Body of pancreas (tissue), 4 donors: ENCODE data around the gene LETMD1.

Experiments used
- POLR2A ChIP-seq, 3 donors: fragments of 450-650 bp; IDR thresholded peaks; one replicate each; pipeline ENCODE4 v1.6.1; 2016; ENCODE audit warnings: antibody characterized with exemption in 3 of 3, mild to moderate bottlenecking in 2 of 3
- TF ChIP-seq, protein P1 (sequence below), 7 experiments: fragments of 450-650 bp in 4 of 7; fragments of 200-600 bp in 3 of 7; sonication (generic) in 3 of 7; IDR thresholded peaks; one replicate each; pipeline ENCODE4 v1.5.1; 2016 to 2019; ENCODE audit warnings: antibody characterized with exemption in 7 of 7

DNA sequence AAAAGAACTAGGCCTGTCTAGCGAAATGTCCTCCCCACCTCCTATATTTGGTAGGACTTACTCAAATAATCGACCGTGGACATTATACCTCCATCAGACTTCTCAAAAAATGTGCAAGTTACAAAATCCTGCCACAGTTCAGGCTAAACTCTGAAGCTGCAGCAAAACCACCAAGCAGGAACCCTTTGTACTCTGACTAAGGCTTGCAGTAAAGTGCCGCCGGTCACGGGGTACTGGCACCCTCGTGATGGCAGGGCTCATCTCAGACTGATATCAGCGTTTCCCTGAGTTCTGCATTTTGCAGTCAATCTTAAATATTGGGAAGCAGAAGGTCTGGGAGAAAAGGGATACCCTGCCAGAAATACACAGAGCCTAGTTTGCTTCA, 39.1 kb upstream of the LETMD1 start:
- TF ChIP-seq, protein P1, sequence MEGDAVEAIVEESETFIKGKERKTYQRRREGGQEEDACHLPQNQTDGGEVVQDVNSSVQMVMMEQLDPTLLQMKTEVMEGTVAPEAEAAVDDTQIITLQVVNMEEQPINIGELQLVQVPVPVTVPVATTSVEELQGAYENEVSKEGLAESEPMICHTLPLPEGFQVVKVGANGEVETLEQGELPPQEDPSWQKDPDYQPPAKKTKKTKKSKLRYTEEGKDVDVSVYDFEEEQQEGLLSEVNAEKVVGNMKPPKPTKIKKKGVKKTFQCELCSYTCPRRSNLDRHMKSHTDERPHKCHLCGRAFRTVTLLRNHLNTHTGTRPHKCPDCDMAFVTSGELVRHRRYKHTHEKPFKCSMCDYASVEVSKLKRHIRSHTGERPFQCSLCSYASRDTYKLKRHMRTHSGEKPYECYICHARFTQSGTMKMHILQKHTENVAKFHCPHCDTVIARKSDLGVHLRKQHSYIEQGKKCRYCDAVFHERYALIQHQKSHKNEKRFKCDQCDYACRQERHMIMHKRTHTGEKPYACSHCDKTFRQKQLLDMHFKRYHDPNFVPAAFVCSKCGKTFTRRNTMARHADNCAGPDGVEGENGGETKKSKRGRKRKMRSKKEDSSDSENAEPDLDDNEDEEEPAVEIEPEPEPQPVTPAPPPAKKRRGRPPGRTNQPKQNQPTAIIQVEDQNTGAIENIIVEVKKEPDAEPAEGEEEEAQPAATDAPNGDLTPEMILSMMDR (IDR thresholded peaks at IDR 0.05), result no peak
- TF ChIP-seq POLR2A (IDR thresholded peaks at IDR 0.05), result peak in 1 of 3 donors; percentile 22
